GM12875 (cell line): ENCODE results near the gene PIGV.

Experiments
- H3K4me3 ChIP-seq: one replicate; pipeline ENCODE4 v1.5.1; 2011; ENCODE audit warnings: low read depth, low read length, control low read depth
- TF ChIP-seq, protein P1 (sequence below): IDR thresholded peaks from 2 replicates; pipeline ENCODE4 v1.5.1; 2011; ENCODE audit warnings: low read depth, mild to moderate bottlenecking, control low read depth, inconsistent platforms, low read length, moderate library complexity, borderline replicate concordance; ENCODE audit not compliant: insufficient read depth

PIGV gene

GRCh38 chr1:26787706-26788514 is at the start of gene PIGV:
Gene PIGV (plus strand): TSS chr1:26787950. CDS start chr1:26790816, 2,866 bp downstream.
- TF ChIP-seq, protein P1, sequence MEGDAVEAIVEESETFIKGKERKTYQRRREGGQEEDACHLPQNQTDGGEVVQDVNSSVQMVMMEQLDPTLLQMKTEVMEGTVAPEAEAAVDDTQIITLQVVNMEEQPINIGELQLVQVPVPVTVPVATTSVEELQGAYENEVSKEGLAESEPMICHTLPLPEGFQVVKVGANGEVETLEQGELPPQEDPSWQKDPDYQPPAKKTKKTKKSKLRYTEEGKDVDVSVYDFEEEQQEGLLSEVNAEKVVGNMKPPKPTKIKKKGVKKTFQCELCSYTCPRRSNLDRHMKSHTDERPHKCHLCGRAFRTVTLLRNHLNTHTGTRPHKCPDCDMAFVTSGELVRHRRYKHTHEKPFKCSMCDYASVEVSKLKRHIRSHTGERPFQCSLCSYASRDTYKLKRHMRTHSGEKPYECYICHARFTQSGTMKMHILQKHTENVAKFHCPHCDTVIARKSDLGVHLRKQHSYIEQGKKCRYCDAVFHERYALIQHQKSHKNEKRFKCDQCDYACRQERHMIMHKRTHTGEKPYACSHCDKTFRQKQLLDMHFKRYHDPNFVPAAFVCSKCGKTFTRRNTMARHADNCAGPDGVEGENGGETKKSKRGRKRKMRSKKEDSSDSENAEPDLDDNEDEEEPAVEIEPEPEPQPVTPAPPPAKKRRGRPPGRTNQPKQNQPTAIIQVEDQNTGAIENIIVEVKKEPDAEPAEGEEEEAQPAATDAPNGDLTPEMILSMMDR: no peak
- H3K4me3 ChIP-seq: peak within 1 kb of the TSS; percentile 52

GRCh38 chr1:26739329-26739914 is 48.3 kb upstream of the PIGV start:
- no peak overlapping the region for H3K4me3 ChIP-seq

GRCh38 chr1:26740023-26740634 is 47.6 kb upstream of the PIGV start:
- H3K4me3 ChIP-seq: no peak overlapping the region
- TF ChIP-seq, protein P1: no peak

More at GRCh38 chr1:26739329-26739914, 48.3 kb upstream of the PIGV start:
- TF ChIP-seq, protein P1: no peak

DNA sequence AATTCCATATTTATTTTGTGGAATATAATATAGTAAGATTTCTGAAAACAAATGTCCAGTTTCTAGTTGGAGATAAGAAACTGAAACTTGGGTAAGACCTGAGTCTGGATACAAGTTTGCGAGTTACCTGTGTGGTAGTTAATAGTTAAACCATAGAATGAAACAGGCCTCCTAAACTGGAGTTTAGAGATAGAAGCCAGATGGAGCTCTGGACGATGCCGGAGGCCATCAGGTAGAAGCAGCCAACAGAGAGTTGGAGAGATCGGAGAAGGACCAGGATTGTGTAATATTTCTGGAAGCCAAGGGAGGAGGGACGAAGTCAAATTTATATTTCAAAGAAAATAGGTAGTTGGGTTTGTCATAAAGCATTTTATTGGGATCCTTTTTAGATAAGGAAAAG is 46.8 kb upstream of the PIGV start:
- no peak overlapping the region for H3K4me3 ChIP-seq
- TF ChIP-seq, protein P1: no peak

DNA sequence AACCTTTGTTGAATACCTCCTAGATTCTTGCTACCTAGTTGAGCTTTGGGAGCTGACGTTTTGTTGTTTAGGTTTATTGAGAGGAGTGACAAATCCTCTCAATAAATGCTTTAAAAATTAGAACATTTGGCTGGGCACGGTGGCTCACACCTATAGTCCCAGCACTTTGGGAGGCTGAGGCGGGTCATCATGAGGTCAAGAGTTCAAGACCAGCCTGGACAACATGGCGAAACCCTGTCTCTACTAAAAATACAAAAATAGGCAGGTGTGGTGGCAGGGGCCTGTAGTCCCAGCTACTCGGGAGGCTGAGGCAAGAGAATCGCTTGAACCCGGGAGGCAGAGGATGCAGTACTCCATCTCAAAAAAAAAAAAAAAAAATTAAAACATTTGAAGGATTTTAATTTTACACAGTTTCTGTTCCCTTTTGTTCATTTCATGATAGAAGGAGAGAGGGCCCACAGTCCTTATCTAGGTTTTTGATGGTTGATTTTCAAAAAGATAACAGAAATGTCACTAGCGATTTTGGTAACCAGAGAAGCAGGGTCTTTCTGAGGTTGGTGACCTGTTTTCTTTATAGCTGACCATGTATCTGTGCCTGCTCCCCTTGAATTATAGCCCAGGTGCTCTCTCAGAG is 44.2 kb upstream of the PIGV start:
- no peak overlapping the region for H3K4me3 ChIP-seq
- TF ChIP-seq, protein P1: no peak

GRCh38 chr1:26744075-26744959 is 43.4 kb upstream of the PIGV start:
- no peak overlapping the region for H3K4me3 ChIP-seq
- TF ChIP-seq, protein P1: no peak
